Dermis microvascular lymphatic vessel endothelial cell (primary cell): ENCODE measurements around the gene BATF3. TPM values are rescaled to one million over a fixed set of nuclear protein-coding genes. Genes with fewer than 3 reads are reported as not detected.

Source experiments
- total RNA-seq: library from RNA; depleted of rRNA; stranded (reverse); fragments of >200 nt; gene quantifications from 2 replicates; pipeline ENCODE4 v1.2.1, GENCODE V29; 2014

The BATF3 gene
- total RNA-seq, 1 donor from 2014 or later, result 0.64 TPM

Other genes with a start within 250 kb of the BATF3 start
- gene ATF3, start 91.1 kb downstream of the BATF3 start, total RNA-seq, result 1.0 and 1.3 TPM in 2 replicates
- gene NSL1, start 91.9 kb upstream of the BATF3 start, total RNA-seq, result 25.3 and 31.5 TPM in 2 replicates
- gene TATDN3, start 92.1 kb upstream of the BATF3 start, total RNA-seq, result 8.6 TPM in 2 replicates
- not detected in 2 replicates for gene SPATA45, start 147.8 kb upstream of the BATF3 start, total RNA-seq
- 6.9 and 11.3 TPM in 2 replicates for gene FLVCR1, start 158.4 kb upstream of the BATF3 start, total RNA-seq